ENCODE data around the gene SDHA.
A peak's percentile ranks its signal among the peaks of the same experiment; 100 is the strongest.
"Not testable (repeated sequence)": the region's sequence is repeated elsewhere in the genome, so short reads cannot be mapped to it uniquely, and the experiment has no call there.

SDHA gene

DNA sequence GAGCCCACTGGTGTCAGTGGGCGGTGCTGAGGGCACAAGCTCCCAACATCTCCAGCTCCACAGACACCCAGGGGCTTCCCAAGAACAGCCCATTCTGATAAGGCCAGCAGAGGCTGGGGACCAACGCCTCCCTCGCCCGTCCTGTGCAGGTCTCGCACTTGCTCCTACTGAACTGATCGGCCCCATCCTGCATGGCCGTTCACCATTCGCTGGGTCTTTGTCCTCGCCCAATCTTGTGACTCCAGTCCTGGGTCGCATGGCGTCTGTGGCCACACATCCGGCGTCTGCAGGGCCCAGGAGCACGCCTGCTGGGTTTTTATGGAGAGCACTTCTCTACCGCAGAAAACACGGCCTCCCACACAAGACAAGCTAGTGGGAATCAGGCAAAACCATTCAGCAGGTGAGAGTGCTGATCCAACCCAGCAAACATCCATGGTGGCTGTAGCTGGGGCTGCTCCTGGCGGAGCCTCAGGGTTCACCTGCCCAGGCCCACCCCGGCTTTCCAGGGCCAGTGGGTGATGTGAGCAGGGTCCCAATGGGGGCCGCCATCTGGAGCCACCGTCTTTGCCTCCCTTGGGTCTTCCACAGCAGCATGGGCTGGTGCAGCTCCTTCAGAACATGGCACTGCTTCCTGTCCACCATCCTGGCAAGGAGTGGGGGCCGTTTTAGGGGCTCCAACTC, 19.5 kb upstream of the SDHA start:
- no peak for DNase-seq

DNA sequence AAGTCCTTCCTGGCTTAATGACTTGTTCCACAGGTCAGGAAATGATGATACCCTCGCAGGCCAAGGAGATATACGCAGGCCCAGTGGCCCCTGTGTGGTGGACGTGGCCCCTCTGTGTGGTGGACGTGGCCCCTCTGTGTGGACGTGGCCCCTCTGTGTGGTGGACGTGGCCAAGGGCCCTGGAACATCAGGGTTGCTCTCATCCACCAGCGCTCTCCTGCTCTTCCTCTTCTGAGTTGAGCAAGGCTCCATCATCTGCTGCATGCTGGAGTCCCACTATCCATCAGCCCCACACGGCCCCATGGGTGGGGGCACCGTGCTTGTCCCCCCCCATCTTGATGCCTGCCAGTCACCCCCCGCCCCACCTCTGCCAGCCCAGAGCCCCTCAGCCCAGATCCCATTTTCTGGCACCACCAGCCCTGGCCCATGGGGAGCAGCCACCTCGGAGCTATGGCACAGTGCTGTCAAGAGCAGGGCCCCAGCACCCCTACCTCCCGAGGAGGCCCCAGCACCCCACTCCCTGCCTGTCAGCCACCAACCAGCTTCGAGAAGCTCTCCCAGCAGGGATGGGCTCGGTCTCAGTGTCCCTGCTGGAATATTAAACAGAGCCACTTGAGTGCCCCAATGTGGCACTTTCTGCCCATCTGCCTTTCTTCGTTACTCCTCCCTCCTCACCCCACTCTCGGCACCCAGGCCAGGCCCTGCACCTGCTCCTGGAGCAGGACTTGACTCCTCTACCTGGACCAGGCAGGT, 18.7 kb upstream of the SDHA start:
- no peak for DNase-seq

DNA sequence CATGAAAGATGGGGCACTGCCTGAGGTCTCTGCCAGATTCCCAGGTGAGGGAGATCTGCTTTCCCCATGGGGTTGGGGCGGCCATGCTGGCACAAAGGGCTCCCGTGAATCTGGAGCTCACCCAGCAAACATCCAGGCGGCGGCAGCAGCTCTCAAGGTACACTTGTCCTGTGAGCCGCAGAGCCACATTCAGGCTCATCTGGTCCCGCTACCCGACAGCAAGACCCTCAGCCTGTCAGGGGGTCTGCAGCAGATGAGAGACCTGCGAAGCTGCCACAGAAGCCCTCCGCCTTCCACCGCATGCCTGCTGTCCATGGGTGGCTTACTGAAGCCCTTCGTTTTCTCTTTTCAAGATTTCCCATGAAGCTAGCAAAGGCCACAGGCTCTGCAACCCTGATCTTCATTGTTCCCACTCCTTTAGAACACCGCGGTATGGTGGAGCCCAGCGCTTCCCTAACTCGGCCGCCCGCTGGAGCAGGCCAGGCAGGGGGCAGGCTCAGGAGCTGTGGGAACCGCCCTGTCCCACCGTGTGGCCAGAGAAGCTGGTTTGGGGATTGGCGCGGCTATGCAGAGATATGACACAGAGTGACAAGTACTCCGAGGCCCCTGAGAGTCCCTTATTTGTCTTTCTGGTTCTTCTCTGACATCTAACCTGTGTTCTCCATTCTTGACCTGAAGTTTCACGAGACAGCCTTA, 18.0 kb upstream of the SDHA start:
- DNase-seq: no peak

DNA sequence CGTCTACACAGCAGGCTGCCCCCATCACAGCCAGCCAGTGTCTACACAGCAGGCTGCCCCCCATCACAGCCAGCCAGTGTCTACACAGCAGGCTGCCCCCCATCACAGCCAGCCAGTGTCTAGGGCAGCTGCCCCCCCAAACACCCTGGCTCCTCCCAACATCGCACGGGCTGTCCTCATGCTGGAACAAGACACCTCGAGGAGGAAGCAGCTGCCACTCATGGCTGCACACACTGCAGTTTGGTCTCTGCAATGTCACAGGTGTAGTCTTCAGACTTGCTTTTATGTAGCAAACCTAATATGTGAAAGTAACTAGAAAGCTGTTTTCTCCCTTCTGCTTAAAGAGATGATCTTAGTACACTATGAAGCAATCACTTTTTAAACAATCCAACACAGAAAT, 17.1 kb upstream of the SDHA start:
- no peak for DNase-seq

DNA sequence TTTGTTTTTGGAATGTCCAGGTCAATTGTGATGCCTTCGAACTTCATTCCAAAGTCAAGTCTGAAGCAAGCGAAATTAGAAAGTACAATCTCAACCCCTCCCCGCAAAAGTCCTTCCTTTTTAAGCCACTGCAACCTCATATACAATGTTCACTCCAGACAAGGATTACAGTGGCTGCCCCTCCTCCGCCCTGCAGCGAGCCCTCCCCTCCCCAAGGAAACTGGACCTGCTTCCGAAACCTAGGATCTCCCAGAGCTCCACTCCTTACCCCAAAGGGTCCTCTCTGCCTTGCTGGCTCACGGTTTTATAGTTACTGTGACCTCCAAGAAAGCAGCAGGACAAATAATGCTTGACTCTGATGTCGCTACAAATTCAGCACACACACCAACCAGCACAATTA, 16.4 kb upstream of the SDHA start:
- no peak for DNase-seq

DNA sequence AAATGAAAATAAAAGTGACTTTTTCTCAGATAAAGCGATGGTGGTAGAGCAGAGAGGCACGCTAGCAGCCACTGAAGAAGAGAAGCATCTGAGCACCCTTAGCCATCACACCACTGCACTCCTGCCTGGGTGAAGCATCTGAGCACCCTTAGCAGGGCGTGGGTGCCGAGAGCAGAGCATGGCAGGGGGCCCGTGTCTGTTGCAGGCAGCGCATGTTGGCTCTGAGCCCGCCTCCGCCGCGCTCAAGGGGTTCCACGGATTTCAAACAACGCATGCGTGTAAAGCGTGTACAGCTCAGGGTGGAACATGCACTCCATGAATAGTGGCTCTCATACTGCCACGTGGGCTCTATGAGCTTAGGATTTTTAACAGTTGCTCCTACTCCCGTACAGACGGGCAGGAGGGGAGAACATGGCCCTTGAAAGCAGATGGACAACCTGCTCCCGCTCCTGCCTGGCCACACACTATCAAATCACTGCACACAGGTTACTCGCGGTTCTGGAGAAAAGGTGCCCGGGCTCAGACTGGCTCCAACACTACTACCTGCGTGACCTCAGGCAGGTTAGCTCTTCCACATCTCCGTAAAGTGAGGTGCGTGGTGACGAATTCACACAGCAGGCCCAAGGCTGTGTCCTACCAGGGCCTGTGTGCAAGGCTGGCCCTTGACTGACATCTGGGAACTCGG, 14.7 kb upstream of the SDHA start:
- no peak for DNase-seq

DNA sequence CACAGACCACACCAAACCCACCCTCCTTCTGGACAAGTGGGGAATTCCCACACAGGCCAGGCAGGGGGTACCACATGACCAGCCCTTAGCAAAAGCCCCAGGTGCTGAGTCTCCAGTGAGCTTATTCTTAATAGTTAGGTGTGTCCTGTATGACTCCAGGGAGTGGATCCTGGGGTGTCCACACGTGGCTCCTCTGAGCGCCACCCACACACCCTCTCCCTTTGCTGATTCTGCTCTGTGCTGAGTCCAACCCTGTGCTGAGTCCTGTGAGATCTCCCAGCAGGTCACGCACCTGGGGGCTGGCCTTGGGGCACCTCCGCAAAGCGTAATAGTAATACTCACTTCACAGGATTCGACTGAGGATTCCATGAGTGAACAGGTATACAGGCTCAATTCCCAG, 14.1 kb upstream of the SDHA start:
- no peak for DNase-seq

DNA sequence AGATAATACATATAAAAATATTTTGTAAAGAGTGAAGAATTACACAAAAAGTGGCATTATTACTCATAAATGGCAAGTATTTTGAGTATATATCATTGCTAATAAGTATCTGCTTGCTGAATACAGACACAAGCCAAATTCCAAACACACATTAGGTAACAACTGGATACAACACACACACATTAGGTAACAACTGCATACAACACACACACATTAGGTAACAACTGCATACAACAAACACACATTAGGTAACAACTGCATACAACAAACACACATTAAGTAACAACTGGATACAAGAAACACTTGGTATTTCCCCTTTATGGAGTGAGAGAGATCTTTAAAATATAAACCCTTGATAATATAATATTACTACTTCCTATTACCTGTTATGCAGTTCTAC, 13.7 kb upstream of the SDHA start:
- DNase-seq: no peak

DNA sequence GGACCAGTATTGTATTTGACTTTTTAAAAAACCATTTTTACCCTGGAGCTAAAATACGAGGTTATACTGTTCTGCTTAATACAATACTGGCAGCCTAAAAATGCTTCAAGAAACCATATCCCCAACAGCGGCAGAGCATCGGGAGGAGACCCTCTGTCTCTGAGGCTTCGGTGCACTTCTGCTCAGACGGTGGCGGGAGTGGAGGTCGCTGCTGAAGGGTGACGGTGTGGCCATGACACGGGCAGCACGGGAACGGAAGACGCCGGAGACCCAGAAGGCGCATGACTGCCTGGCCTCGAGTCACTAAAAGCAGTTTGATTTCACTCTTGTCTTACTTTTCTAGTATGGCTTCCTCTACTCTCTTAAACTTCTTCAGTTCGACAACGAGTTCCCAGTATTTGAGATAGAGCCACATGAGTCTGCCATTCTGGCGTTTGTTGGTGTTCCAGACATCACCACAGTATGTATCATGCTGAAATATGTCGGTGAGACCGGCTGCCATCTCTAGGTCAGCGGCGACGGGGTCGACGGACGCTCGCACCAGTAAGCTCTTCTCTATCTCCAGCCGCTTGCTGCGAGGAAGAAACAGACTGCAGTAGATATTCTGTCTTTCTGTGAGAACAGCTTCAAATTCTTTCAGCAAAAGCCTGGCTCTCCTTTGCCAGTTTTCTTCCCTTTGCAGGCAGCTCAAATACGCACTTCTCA, 13.0 kb upstream of the SDHA start:
- no peak for DNase-seq

GRCh38 chr5:206406-206805, 11.7 kb upstream of the SDHA start:
- DNase-seq: no peak

GRCh38 chr5:206927-207536, 11.1 kb upstream of the SDHA start:
- no peak for DNase-seq

GRCh38 chr5:207599-207998, 10.5 kb upstream of the SDHA start:
- no peak for DNase-seq

- no peak for DNase-seq
These were observed 9.5 kb upstream of the SDHA start for GRCh38 chr5:208449-209114.

- peak; percentile 36 for DNase-seq
These were observed 4.2 kb upstream of the SDHA start for GRCh38 chr5:213803-214395.

- DNase-seq: peak; percentile 30
These were observed 2.9 kb upstream of the SDHA start for GRCh38 chr5:215256-215655.

GRCh38 chr5:216076-216475, 2.0 kb upstream of the SDHA start:
- not testable (repeated sequence) for DNase-seq

DNA sequence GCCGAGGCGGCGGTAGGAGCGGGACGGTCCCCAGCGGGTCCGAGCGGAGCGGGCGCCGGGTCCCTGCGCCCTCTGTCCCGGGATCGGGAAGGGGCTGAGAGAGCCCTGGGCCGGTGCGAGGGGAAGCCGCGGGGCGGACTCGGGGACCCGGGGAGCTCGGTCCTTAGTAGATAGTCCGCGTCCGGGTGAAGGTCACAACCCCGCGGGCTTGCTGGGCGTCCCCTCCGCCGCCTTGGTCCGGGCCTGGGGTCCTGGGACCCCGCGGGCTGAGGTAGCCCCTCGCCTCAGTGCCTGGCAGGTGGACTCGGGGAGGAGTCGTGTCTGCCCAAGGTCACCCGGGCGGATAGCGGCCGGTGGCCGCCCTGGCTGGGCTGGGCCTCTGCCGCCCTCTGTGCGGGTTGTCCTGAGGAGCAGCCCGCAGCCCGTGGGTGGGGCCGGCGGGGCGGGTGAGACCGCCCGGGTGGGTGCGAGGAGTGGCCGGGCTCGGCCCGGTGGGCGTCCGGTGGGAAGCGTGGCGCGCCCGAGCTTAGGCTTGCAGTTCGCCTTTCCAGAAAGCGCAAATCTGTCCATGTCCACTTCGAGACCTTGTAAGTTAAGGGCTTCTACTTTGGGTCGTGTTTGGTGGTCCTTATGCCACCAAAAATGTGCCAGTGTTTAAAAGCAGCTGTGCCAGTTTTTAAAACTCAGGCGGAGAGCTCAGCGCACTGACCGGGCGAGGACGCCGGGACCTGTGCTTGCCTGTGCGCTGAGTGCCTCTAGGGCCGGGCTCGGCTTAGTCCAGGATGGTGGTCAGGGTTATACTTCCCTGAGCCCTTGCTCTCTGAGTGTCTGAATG, 554 bp downstream of the SDHA start:
- peak; percentile 30 for DNase-seq

DNA sequence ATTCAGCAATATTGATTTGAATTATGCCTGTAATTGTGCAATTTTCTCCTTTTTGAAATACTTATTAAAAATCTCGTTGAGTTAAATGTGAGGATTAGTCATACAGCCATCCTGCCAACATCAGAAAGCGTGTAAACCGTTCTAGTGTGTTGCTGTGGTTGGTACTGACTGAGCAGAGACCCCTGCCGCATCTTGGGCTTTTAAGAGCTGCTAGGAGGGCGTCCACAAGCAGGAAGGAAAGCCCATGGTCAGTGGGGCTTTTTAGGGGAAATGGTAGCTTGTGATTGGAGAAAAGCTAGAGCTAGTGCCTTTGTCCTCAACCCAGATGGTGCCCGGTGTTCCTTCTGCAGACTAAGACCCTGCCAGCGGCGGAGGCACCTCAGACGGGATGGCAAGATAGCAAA, 1.3 kb downstream of the SDHA start:
- DNase-seq: peak; percentile 52

DNA sequence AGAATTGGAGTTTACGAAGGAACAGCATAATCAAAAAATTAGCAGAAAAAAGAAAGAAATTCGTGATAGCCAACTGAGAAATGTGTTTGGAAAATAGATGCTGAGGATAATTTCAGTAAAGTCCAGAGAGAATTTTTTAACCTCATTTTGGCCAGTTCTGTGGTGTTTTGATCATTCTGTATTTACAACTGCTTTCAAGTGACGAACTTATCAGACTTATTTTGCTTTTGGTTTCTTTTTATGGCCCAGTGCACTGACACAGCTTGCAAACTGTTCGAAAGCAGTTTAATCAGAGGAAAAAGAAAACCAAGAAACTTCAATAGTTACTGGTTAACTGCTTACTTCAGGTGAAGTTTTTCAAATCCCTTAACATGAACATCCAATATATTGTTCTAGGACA, 1.9 kb downstream of the SDHA start:
- peak; percentile 50 for DNase-seq

- peak; percentile 14 for DNase-seq
These were observed 5.0 kb downstream of the SDHA start for GRCh38 chr5:222951-223715.
